ENCODE measurements around the gene SLC4A1AP. TPM values are rescaled to one million over a fixed set of nuclear protein-coding genes. Genes with fewer than 3 reads are reported as not detected.

SLC4A1AP gene
- total RNA-seq, 4 donors from 2014 or later, result 15.4 to 27.0 (median 24.1) TPM

- H3K27me3 ChIP-seq, result no peaks in the 10 kb centered on the region
- H3K4me1 ChIP-seq, result peaks cover 7 to 56% (median 46%) of the 10 kb centered on the region in 3 donors
- no peaks in the 10 kb centered on the region for H3K9me3 ChIP-seq
- H3K36me3 ChIP-seq, result peaks cover 0 to 6% (median 0%) of the 10 kb centered on the region in 3 donors
- intact Hi-C loops (cut with DNase I), result no loop called here
- peak overlapping the region; percentile 73 to 97 (median 93) for H3K27ac ChIP-seq
- 22 to 32% methylated on average over 7 to 9 of the region's 9 CpGs for WGBS, 2 donors
- H3K4me3 ChIP-seq, result no peak overlapping the region
- TF ChIP-seq POLR2A (IDR thresholded peaks at IDR 0.05), result no peak
- TF ChIP-seq CTCF (IDR thresholded peaks at IDR 0.05), result peak; percentile 91 to 99 (median 95)
- DNase-seq, result peak; percentile 52
Measured at GRCh38 chr2:27703638-27704341, 40.1 kb downstream of the SLC4A1AP start.

- H3K4me3 ChIP-seq, result no peak overlapping the region
- H3K36me3 ChIP-seq, result no peaks in the 10 kb centered on the region
- TF ChIP-seq CTCF (IDR thresholded peaks at IDR 0.05) (no peak), POLR2A (IDR thresholded peaks at IDR 0.05) (no peak)
- no peak for DNase-seq
- no peaks in the 10 kb centered on the region for H3K27me3 ChIP-seq
- peaks cover 7 to 56% (median 46%) of the 10 kb centered on the region in 3 donors for H3K4me1 ChIP-seq
- intact Hi-C loops (cut with DNase I), result no loop called here
- H3K9me3 ChIP-seq, result no peaks in the 10 kb centered on the region
- WGBS, 2 donors, result 67 to 82% methylated on average over 5 of the region's 5 CpGs
- H3K27ac ChIP-seq, result peak overlapping the region; percentile 73 to 97 (median 93)
Measured at GRCh38 chr2:27704342-27704876, 40.7 kb downstream of the SLC4A1AP start.

GRCh38 chr2:27705851-27706622 lies 42.3 kb downstream of the SLC4A1AP start:
- DNase-seq, result no peak
- WGBS, 2 donors, result 25 to 27% methylated on average over 3 to 4 of the region's 4 CpGs
- Histone ChIP-seq H3K27ac (peak overlapping the region; percentile 90 to 97 (median 93)), H3K9me3 (no peaks in the 10 kb centered on the region), H3K4me3 (no peak overlapping the region), H3K27me3 (no peaks in the 10 kb centered on the region), H3K4me1 (peaks cover 7 to 58% (median 46%) of the 10 kb centered on the region in 3 donors), H3K36me3 (no peaks in the 10 kb centered on the region)
- TF ChIP-seq CTCF (IDR thresholded peaks at IDR 0.05), result no peak
- TF ChIP-seq POLR2A (IDR thresholded peaks at IDR 0.05), result no peak
- intact Hi-C loops (cut with DNase I), result no loop called here

GRCh38 chr2:27707462-27708256 lies 44.0 kb downstream of the SLC4A1AP start:
- H3K4me1 ChIP-seq, result peaks cover 7 to 74% (median 57%) of the 10 kb centered on the region in 3 donors
- H3K36me3 ChIP-seq, result no peaks in the 10 kb centered on the region
- H3K4me3 ChIP-seq, result no peak overlapping the region
- H3K27ac ChIP-seq, result peak overlapping the region; percentile 29 to 97 (median 84)
- H3K9me3 ChIP-seq, result no peaks in the 10 kb centered on the region
- 72 to 77% methylated on average over 9 of the region's 9 CpGs for WGBS, 2 donors
- H3K27me3 ChIP-seq, result no peaks in the 10 kb centered on the region
- intact Hi-C loops (cut with DNase I), result no loop called here
- TF ChIP-seq CTCF (IDR thresholded peaks at IDR 0.05) (no peak), POLR2A (IDR thresholded peaks at IDR 0.05) (no peak)
- DNase-seq, result no peak

Data from esophagus squamous epithelium (tissue), 5 donors.